HG03139 (cell line): Measurements from ENCODE around the gene TMIGD1.
"Not testable (repeated sequence)": the region's sequence is repeated elsewhere in the genome, so short reads cannot be mapped to it uniquely, and the experiment has no call there.

Experiments used
- ATAC-seq: cut with Tn5 transposase; IDR thresholded peaks from one replicate; pipeline ENCODE4 v1.9.1; 2021; ENCODE audit not compliant: unreplicated experiment

Gene TMIGD1

DNA sequence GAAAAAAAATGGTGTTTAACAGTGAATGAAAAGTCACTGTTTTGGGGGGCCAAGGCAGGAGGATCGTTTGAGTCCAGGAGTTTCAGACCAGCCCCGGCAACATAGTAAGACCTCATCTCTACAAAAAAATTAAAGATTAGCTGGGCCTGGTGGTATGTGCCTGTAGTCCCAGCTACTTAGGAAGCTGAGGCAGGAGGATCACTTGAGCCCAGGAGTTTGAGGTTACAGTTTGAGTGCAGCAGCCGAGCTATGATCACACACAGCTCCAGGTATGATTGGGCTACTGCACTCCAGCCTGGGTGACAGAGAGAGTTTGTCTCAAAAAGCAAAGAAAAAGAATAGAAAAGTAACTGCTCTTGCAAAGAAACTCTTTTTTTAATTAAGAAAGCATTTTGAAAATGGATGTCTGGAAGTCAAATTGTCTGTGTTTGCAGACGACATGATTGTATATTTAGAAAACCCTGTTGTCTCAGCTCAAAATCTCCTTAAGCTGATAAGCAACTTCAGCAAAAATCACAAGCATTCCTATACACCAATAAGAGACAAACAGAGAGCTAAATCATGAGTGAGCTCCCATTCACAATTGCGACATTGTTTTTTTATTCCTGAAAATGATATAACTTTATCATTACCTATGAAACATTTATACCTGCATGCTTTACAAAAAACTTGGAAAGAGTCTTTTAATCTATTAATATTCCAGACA, 24.4 kb upstream of the TMIGD1 start:
- no peak for ATAC-seq

DNA sequence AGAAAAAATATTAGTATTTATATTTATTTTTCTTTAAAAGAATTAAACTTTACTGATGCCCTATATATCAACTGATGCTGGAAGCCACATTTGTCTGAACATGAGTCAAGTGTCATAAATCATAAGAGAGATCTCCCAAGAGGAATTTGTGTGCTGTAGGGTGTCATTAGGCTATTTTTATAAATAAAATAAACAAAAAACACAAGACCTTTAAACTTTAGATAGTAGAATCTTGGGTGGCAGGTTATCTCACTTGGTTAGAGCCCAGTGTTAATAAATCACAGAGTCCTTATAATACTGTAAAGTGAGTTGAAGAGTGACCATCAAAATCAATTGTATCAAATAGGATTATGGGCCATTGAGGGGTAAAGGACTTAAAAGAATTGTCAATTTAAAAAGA, 23.6 kb upstream of the TMIGD1 start:
- ATAC-seq = no peak

DNA sequence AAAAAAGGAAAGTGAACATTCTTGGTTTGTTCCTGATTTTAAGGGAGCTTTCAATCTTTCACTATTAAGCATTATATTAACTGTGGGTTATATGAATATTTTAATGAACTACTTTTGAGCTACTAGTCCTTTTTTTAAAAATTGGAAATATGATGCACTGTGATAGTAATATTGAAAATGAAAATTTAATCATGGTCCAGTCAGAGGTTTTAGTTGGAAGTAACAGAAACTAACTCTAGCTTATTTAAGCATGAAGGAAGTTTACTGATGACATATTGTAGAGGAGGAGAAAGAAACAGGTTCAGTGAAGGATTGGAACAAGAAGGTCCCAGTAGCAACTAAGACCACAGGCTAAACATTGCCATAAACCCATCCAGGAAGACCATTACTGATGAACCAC, 20.8 kb upstream of the TMIGD1 start:
- ATAC-seq = no peak

DNA sequence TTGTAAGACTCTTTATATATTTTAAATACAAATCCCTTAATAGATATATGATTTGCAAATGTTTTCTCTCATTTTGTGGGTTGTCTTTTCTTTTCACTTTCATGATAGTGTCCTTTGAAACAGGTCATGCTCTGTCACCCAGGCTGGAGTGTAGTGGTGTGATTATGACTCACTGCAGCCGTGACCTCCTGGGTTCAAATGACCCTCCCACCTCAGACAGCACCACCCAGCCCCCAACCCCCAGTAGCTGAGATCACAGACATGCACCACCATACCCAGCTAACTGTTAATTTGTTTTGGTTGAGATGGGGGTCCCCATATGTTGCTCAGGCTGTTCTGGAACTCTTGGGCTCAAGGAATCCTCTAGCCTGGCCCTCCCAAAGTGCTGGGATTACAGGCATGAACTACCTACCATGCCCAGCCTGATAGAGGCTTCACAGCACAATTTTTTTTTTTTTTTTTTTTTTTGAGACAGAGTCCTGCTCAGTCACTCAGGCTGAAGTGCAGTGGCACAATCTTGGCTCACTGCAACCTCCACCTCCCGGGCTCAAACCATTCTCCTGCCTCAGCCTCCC, 18.5 kb upstream of the TMIGD1 start:
- ATAC-seq = no peak

GRCh38 chr17:30351735-30352134, 17.9 kb upstream of the TMIGD1 start:
- no peak for ATAC-seq

GRCh38 chr17:30351263-30351662, 17.4 kb upstream of the TMIGD1 start:
- ATAC-seq = not testable (repeated sequence)

GRCh38 chr17:30349252-30349651, 15.4 kb upstream of the TMIGD1 start:
- no peak for ATAC-seq

DNA sequence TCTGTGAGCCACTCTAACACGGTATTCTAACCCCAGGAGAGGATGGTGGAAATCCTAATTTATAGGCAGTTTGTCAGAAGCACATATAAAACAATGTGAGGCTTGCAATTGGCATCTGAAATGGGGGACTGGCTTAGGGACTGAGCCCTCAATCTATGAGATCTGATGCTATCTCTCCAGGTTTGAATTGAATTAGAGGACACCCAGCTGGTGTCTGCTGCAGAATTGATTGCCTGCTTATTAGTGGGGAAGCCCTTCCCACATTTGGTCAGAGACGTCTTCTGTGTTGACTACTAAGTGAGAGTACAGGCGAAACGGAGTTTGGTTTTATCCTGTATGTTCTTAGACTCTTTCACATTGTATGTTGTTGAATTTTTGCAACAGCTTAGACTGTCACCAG, 13.6 kb upstream of the TMIGD1 start:
- ATAC-seq = no peak

GRCh38 chr17:30346221-30346795, 12.5 kb upstream of the TMIGD1 start:
- ATAC-seq = no peak

- no peak for ATAC-seq
Measured at GRCh38 chr17:30345527-30346075, 11.7 kb upstream of the TMIGD1 start.

DNA sequence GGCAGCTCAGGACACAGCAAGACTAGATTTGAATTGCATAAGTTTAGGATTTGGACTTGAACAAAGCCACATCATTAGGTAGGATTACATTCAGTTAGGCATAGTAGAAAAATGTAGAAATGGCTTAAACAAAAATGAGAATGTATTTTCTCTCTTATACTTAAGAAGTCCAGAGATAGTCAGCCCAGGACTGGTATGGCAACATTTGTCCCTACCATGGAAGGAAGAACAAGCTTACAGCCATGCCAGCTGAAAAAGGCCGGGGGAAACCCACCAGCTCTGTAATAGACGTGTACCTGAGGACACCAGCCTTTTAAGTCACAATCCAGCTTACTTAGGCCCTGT, 11.2 kb upstream of the TMIGD1 start:
- no peak for ATAC-seq

DNA sequence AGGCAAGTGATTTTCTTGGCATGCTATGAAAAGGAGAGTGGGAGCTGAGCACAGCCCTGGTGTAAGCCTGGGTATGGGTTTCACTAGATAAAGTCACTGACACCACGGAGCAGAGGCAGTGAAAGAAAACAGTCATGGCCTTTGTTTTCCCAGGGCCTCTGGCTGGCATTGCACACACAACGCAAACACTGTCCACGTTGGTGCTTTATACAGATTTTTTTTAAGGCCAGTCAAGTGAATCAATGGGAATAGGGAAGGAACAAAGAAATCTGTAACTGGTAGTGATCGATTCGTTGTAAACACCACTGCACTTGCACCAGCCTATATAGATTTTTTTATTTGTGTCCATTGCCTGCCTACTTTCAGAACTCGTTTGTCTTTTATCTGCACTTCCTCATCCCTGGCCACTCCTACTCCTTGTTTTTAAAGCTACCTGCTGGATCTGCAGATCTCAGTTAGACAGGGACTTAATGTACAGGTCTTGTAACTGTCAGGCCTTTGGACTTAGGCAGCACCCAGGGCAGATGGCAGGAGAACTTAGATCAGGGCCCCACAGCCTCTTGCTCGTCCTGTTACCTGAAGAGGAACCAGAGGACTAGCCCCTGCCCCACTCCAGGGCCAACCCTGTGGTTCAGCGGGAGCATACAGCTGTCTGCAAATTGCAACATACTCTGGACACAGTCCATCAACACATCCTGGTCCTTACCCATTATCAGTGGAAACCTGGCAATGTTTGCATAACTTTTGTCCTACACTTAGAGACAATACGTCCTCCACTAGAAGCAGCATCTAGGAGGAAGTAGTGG, 10.6 kb upstream of the TMIGD1 start:
- no peak for ATAC-seq

- no peak for ATAC-seq
Measured at GRCh38 chr17:30343796-30344195, 9.9 kb upstream of the TMIGD1 start.

DNA sequence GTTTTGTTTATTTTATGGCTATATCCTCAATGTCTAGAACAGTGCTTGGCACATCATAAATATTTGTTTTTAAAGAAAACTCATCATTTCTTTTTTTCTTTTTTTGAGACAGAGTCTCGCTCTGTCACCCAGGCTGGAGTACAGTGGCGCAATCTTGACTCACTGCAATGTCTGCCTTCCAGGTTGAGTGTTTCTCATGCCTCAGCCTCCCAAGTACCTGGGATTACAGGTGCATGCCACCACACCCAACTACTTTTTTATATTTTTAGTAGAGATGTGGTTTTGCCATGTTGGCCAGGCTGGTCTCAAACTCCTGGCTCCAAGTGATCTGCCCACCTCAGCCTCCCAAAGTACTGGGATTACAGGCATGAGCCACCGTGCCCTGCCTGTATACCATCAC, 9.4 kb upstream of the TMIGD1 start:
- not testable (repeated sequence) for ATAC-seq

GRCh38 chr17:30341703-30342249, 7.9 kb upstream of the TMIGD1 start:
- ATAC-seq = no peak

DNA sequence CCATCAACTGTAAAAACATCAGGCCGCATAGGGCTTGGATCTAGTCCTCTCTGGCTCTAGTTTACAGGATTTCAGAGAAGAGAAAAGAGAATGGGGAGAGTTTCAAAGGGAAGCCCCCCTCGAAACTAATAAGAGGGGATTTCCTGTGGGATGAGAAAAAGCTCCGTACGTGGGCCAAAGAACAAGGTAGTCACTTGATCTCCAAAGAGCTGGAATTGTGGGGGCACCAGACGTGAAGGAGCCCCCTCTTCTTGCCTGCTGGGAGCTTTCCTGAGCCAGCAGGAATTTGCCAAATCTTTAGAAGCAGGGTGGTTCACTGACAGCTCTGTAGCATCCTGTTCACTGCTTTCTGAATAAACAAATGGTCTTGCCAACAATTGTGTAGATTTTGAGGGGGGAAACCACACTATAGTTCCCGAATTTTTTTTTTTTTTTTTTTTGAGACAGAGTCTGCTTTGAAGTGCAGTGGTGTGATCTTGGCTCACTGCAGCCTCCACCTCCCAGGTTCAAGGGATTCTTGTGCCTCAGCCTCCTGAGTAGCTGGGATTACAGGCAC, 7.0 kb upstream of the TMIGD1 start:
- no peak for ATAC-seq

GRCh38 chr17:30339086-30339485, 5.2 kb upstream of the TMIGD1 start:
- ATAC-seq = no peak

GRCh38 chr17:30337393-30337999, 3.6 kb upstream of the TMIGD1 start:
- ATAC-seq = no peak

DNA sequence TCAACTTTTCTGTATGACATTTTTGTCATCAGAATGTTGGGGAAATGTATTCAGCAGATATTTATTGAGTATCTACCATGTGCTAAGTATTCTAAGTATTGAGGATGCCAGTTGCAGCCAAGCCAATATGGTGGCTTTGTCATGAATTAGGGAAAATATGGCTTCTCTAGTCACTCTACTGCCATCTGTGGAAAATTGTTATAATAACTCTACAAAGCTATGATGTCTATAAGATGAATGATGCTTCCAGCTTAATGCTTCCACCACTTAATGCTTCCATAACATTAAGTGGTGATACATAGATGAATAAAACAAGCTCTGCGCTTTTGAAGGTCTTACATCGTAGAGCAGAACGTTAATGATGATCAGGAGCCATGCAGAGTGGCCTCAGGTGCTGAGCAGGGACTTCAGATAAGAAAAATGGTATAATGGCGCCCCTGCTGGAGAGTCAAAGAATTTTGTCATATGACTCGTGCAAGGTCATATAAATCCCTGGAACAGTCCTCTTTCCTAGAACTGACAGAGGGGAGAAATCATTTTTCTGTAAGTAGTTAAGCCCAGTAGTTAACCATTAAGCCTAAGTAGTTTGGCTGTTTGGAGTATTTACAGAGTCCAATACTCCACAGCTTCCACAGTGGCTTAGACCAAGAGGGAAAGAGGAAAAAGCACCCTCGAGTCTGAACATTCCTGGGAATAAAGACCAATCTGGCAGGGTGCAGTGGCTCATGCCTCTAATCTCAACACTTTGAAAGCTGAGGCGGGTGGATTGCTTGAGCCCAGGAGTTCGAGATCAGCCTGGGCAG, 2.7 kb upstream of the TMIGD1 start:
- ATAC-seq = no peak

DNA sequence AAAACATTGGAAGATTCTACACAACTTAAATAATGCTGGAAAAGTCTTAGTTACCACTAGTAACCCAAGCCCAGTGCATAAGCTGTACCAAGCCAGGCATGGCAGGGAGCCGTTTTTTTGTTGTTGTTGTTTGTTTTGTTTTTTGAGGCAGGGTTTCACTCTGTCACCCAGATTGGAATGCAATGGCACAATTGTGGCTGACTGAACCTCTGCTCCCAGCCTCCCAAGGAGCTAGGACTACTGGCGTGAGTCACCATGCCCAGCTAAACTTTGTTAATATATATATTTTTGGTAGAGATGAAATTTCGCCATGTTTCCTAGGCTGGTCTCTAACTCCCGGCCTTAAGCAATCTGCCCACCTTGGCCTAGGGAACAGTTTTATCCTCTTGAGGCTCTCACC, 564 bp upstream of the TMIGD1 start:
- no peak for ATAC-seq
